Adrenal gland (tissue), 12 donors: ENCODE results near the gene ADCY4. TPM values are rescaled to one million over a fixed set of nuclear protein-coding genes. Genes with fewer than 3 reads are reported as not detected.
A peak's percentile ranks its signal among the peaks of the same experiment; 100 is the strongest.

Source experiments
- DNase-seq, 7 donors: peaks; one replicate each; pipeline ENCODE4 v3.0.0-alpha.2; 2019 to 2020
- H3K27ac ChIP-seq, 5 donors: fragments of 200-600 bp; sonication (generic) in 4 of 5; 1 replicate in 3 of 5; 2 replicates in 2 of 5; pipeline versions ENCODE4 v1.5.1 to v1.8.0; 2016 to 2020; ENCODE audit warnings: mild to moderate bottlenecking in 1 of 5
- H3K27me3 ChIP-seq: fragments of 200-600 bp; 2 replicates; pipeline ENCODE4 v1.8.0; 2021
- H3K36me3 ChIP-seq, 2 donors: fragments of 200-600 bp; replicated peaks in 1 of 2; 1 replicate in 1 of 2; 2 replicates in 1 of 2; pipeline versions ENCODE4 v1.5.1 to v1.8.0; 2018 to 2022
- H3K4me1 ChIP-seq, 2 donors: fragments of 200-600 bp; replicated peaks in 1 of 2; 1 replicate in 1 of 2; 2 replicates in 1 of 2; pipeline versions ENCODE4 v1.5.1 to v1.8.0; 2018 to 2021
- H3K4me3 ChIP-seq, 4 donors: fragments of 200-600 bp; sonication (generic) in 3 of 4; one replicate each; pipeline ENCODE4 v1.5.1; 2016 to 2018
- H3K9me3 ChIP-seq, 3 donors: fragments of 200-600 bp; sonication (generic) in 1 of 3; replicated peaks in 1 of 3; 1 replicate in 2 of 3; 2 replicates in 1 of 3; pipeline versions ENCODE4 v1.5.1 to v1.8.0; 2016 to 2021
- POLR2A ChIP-seq, 2 donors: fragments of 450-650 bp; IDR thresholded peaks; one replicate each; pipeline ENCODE4 v1.6.1; 2017; ENCODE audit warnings: antibody characterized with exemption in 2 of 2, mild to moderate bottlenecking in 2 of 2, moderate library complexity in 1 of 2
- WGBS, 4 donors: extraction: QIAGEN DNeasy Blood & Tissue Kit in 2 of 4; methylation state at CpG; one replicate each; pipeline versions ENCODE4 v1.1.5 to v1.1.7; 2013 to 2017; 5-methylcytosine and 5-hydroxymethylcytosine counted together
- intact Hi-C, 2 donors: fragments of 100-400 bp; cut with DNase I; formaldehyde crosslinking; loops; one replicate each; pipeline versions ENCODE4 v1.14.1 to v1.15.0; 2022 to 2023
- polyA plus RNA-seq, 3 donors: library from polyadenylated mRNA; stranded (reverse); fragments of 200-250 nt in 2 of 3; fragments of 350-450 nt in 1 of 3; fragmentation: Illumina TruSeq in 1 of 3; extraction: RNeasy Lipid Tissue Mini Kit (QIAGEN cat#74804) in 1 of 3; gene quantifications; one replicate each; pipeline ENCODE4 v1.2.3, GENCODE V29; 2013 to 2014
- total RNA-seq, 9 donors: library from RNA; depleted of rRNA in 4 of 9; stranded (reverse); fragments of >200 nt in 4 of 9; fragments of 120-200 nt in 1 of 9; fragmentation: NEBNext Ultra II Directional in 1 of 9; extraction: Animal tissue kit (Norgen Biotek cat#: 25700) in 1 of 9; gene quantifications; one replicate each; pipeline versions ENCODE4 v1.1.0 to v1.2.4, GENCODE V29; 2013 to 2023
- TF ChIP-seq, protein P1 (sequence below), 6 experiments: fragments of 450-650 bp in 4 of 6; fragments of 200-600 bp in 2 of 6; sonication (generic) in 1 of 6; IDR thresholded peaks; 1 replicate in 5 of 6; 2 replicates in 1 of 6; pipeline versions ENCODE4 v1.5.1 to v1.8.0; 2016 to 2021; ENCODE audit warnings: antibody characterized with exemption in 6 of 6, mild to moderate bottlenecking in 2 of 6, moderate library complexity in 1 of 6
- donor health status: healthy with polysubstance abuse.
- donor health status: Bipolar disorder and iron deficiency.
- donor health status: DM: yes; HTN: yes; CAD: no.
- donor health status: DM: no; HTN: no; CAD: no.
- donor health status: DM: no; HTN: no; CAD: no.
- donor health status: DM: yes; HTN: yes; CAD: no.

Gene ADCY4
- total and polyA plus RNA-seq, 12 donors = 3.9 to 70.1 (median 13.1) TPM

GRCh38 chr14:24311837-24312615 lies 22.8 kb downstream of the ADCY4 start:
- Histone ChIP-seq H3K9me3 (no peaks in the 10 kb centered on the region), H3K27ac (peak overlapping the region; percentile 68 to 97 (median 83)), H3K36me3 (peaks cover 0 to 10% of the 10 kb centered on the region in 2 donors), H3K4me1 (peaks cover 20 to 57% of the 10 kb centered on the region in 2 donors), H3K4me3 (peak overlapping the region in 1 of 4 donors; percentile 64), H3K27me3 (no peaks in the 10 kb centered on the region)
- intact Hi-C loops = no loop called here
- WGBS, 4 donors = 81 to 86% (median 84%) methylated on average over 1 of the region's 1 CpG
- TF ChIP-seq, protein P1, sequence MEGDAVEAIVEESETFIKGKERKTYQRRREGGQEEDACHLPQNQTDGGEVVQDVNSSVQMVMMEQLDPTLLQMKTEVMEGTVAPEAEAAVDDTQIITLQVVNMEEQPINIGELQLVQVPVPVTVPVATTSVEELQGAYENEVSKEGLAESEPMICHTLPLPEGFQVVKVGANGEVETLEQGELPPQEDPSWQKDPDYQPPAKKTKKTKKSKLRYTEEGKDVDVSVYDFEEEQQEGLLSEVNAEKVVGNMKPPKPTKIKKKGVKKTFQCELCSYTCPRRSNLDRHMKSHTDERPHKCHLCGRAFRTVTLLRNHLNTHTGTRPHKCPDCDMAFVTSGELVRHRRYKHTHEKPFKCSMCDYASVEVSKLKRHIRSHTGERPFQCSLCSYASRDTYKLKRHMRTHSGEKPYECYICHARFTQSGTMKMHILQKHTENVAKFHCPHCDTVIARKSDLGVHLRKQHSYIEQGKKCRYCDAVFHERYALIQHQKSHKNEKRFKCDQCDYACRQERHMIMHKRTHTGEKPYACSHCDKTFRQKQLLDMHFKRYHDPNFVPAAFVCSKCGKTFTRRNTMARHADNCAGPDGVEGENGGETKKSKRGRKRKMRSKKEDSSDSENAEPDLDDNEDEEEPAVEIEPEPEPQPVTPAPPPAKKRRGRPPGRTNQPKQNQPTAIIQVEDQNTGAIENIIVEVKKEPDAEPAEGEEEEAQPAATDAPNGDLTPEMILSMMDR (IDR thresholded peaks at IDR 0.05) = peak in 1 of 6 experiments; percentile 11
- TF ChIP-seq POLR2A (IDR thresholded peaks at IDR 0.05) = no peak
- DNase-seq = peak in 3 of 7 donors; percentile 54 to 64 (median 59)

GRCh38 chr14:24310646-24311604 lies 23.9 kb downstream of the ADCY4 start, which contains the start of gene LTB4R:
Gene LTB4R, plus strand, starts transcription at chr14:24311502. Its CDS starts 4,150 bp downstream, at chr14:24315652.
- no peaks in the 10 kb centered on the region for H3K9me3 ChIP-seq
- TF ChIP-seq, protein P1 (IDR thresholded peaks at IDR 0.05) = peak in 4 of 6 experiments; percentile 43 to 53 (median 50)
- peak in 1 of 2 donors; percentile 59 for TF ChIP-seq POLR2A (IDR thresholded peaks at IDR 0.05)
- peaks cover 0 to 21% of the 10 kb centered on the region in 2 donors for H3K36me3 ChIP-seq
- no peaks in the 10 kb centered on the region for H3K27me3 ChIP-seq
- peak; percentile 80 to 89 (median 87) for DNase-seq
- intact Hi-C loops = no loop called here
- peak within 1 kb of the TSS in 3 of 4 donors; percentile 21 to 64 (median 41) for H3K4me3 ChIP-seq
- H3K4me1 ChIP-seq = peaks cover 20 to 52% of the 10 kb centered on the region in 2 donors
- 1 to 6% (median 2%) methylated on average over 10 to 99 of the region's 99 CpGs for WGBS, 4 donors
- H3K27ac ChIP-seq = peak within 1 kb of the TSS; percentile 68 to 97 (median 83)

- no peak for TF ChIP-seq POLR2A (IDR thresholded peaks at IDR 0.05)
- TF ChIP-seq, protein P1 (IDR thresholded peaks at IDR 0.05) = no peak
- peak overlapping the region in 4 of 5 donors; percentile 68 to 97 (median 88) for H3K27ac ChIP-seq
- H3K27me3 ChIP-seq = no peaks in the 10 kb centered on the region
- WGBS, 4 donors = 35 to 42% (median 39%) methylated on average over 4 to 5 of the region's 5 CpGs
- H3K9me3 ChIP-seq = no peaks in the 10 kb centered on the region
- intact Hi-C loops = no loop called here
- H3K4me3 ChIP-seq = peak overlapping the region in 2 of 4 donors; percentile 21 to 64
- H3K36me3 ChIP-seq = peaks cover 0 to 28% of the 10 kb centered on the region in 2 donors
- peaks cover 20 to 52% of the 10 kb centered on the region in 2 donors for H3K4me1 ChIP-seq
- peak in 1 of 7 donors; percentile 36 for DNase-seq
These were observed 24.6 kb downstream of the ADCY4 start for GRCh38 chr14:24310265-24310645.
